A673 (cell line): Measurements from ENCODE around the gene PRND. TPM values are rescaled to one million over a fixed set of nuclear protein-coding genes. Genes with fewer than 3 reads are reported as not detected.

Source experiments
- BruUV-seq: library from RNA; stranded (reverse); fragments of 400-500 nt; replicated peaks from 2 replicates; lab custom pipeline; 2021; lab: Mats Ljungman, UMichigan
- CTCF ChIA-PET: fragments of 300-600 bp; sonication (Branson Sonifier 250); formaldehyde crosslinking; loops from one replicate; lab custom pipeline; 2022; ENCODE audit warnings: antibody characterized with exemption; lab: Charles Lee
- POLR2A ChIA-PET: fragments of 300-600 bp; sonication (Branson Sonifier 250); formaldehyde crosslinking; loops from one replicate; lab custom pipeline; 2022; ENCODE audit warnings: antibody characterized with exemption; ENCODE audit not compliant: low non-redundant PET; lab: Charles Lee
- DNase-seq: peaks from one replicate; pipeline ENCODE4 v3.0.0-alpha.2; 2015; ENCODE audit warnings: low spot score
- H3K27ac ChIP-seq: fragments of 200-600 bp; sonication (generic); 2 replicates; pipeline ENCODE4 v1.5.1; 2016; ENCODE audit warnings: mixed run types, low read depth, mild to moderate bottlenecking, mixed read lengths, antibody characterized with exemption, low read length; ENCODE audit not compliant: poor library complexity, severe bottlenecking
- H3K27me3 ChIP-seq: fragments of 200-600 bp; sonication (generic); replicated peaks from 2 replicates; pipeline ENCODE4 v1.6.1; 2017; ENCODE audit warnings: mixed run types, low read depth, mild to moderate bottlenecking, mixed read lengths, antibody characterized with exemption, low read length; ENCODE audit not compliant: insufficient read depth, poor library complexity
- H3K36me3 ChIP-seq: fragments of 200-600 bp; sonication (generic); 2 replicates; pipeline ENCODE4 v1.6.1; 2016; ENCODE audit warnings: mixed run types, mild to moderate bottlenecking, mixed read lengths, antibody characterized with exemption, low read length; ENCODE audit not compliant: insufficient read depth, poor library complexity, severe bottlenecking
- H3K4me1 ChIP-seq: fragments of 200-600 bp; sonication (generic); 2 replicates; pipeline ENCODE4 v1.6.1; 2017; ENCODE audit warnings: mixed run types, mild to moderate bottlenecking, mixed read lengths, antibody characterized with exemption, low read length; ENCODE audit not compliant: insufficient read depth, poor library complexity, severe bottlenecking
- H3K4me3 ChIP-seq: fragments of 200-600 bp; sonication (generic); 2 replicates; pipeline ENCODE4 v1.5.1; 2016; ENCODE audit warnings: low read depth, mixed run types, mild to moderate bottlenecking, mixed read lengths, low read length; ENCODE audit not compliant: poor library complexity, severe bottlenecking
- H3K9me3 ChIP-seq: fragments of 200-600 bp; sonication (generic); 2 replicates; pipeline ENCODE4 v1.6.1; 2016; ENCODE audit warnings: mixed run types, low read depth, mild to moderate bottlenecking, mixed read lengths, antibody characterized with exemption, low read length; ENCODE audit not compliant: poor library complexity, severe bottlenecking
- EZH2 ChIP-seq: fragments of 200-600 bp; sonication (generic); IDR thresholded peaks from 2 replicates; pipeline ENCODE4 v1.6.1; 2017; ENCODE audit warnings: borderline replicate concordance, low read depth, mild to moderate bottlenecking, mixed read lengths, antibody characterized with exemption, low read length; ENCODE audit not compliant: poor library complexity, severe bottlenecking
- intact Hi-C: fragments of 100-400 bp; cut with micrococcal nuclease; formaldehyde crosslinking; loops from one replicate; pipeline ENCODE4 v1.10.0; 2022; ENCODE audit not compliant: unreplicated experiment
- total RNA-seq: library from RNA; stranded (reverse); gene quantifications from 2 replicates; pipeline ENCODE4 v1.2.3, GENCODE V29; 2021
- TF ChIP-seq, protein P1 (sequence below): fragments of 300-800, 200-600 bp; sonication (generic); conservative IDR thresholded peaks from 2 replicates; pipeline ENCODE4 v1.5.1; 2017; ENCODE audit warnings: low read depth, mild to moderate bottlenecking, antibody characterized with exemption, low read length, moderate library complexity, mixed read lengths

Gene PRND
- total RNA-seq, 1 experiment from 2014 or later, result 0.09 TPM

DNA sequence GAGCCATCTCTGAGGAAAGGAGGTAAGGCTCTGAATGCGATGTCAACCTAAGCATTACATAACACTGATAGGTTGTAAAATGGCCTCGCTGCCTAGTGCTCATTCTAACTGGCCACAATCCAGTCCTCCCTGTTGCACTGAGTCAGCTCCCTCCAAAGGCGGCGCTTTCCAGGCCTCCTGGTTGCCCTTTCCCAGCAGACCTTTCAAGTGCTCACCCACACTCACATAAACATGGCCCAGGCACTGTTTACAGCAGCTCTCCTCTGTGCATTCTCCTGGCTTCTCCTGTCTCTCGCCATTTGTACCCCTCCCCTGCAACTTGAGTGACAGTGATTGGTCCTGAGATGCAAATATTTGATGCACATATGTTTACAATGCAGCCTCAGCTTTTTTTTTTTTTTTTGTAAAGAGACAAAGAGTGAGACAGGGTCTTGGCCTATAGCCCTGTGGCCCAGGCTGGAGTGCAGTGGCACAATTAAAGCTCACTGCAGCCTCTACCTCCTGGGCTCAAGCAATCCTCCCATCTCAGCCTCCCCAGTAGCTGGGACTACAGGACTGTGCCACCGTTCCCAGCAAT, 36.8 kb upstream of the PRND start:
- Histone ChIP-seq H3K9me3 (no peaks in the 10 kb centered on the region), H3K27me3 (no peaks in the 10 kb centered on the region), H3K27ac (no peak overlapping the region), H3K4me1 (peaks cover 30% of the 10 kb centered on the region), H3K4me3 (no peak overlapping the region), H3K36me3 (no peaks in the 10 kb centered on the region)
- no TSS peak for BruUV-seq
- intact Hi-C loops, result no loop called here
- TF ChIP-seq, protein P1, sequence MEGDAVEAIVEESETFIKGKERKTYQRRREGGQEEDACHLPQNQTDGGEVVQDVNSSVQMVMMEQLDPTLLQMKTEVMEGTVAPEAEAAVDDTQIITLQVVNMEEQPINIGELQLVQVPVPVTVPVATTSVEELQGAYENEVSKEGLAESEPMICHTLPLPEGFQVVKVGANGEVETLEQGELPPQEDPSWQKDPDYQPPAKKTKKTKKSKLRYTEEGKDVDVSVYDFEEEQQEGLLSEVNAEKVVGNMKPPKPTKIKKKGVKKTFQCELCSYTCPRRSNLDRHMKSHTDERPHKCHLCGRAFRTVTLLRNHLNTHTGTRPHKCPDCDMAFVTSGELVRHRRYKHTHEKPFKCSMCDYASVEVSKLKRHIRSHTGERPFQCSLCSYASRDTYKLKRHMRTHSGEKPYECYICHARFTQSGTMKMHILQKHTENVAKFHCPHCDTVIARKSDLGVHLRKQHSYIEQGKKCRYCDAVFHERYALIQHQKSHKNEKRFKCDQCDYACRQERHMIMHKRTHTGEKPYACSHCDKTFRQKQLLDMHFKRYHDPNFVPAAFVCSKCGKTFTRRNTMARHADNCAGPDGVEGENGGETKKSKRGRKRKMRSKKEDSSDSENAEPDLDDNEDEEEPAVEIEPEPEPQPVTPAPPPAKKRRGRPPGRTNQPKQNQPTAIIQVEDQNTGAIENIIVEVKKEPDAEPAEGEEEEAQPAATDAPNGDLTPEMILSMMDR, result no peak
- TF ChIP-seq EZH2, result no peak
- ChIA-PET CTCF (interaction anchor here (0.6 kb wide), 1 partner anchor 395 kb away, joined by 4 read pairs; no protein-coding TSS in a partner anchor), POLR2A (interaction anchor here (0.6 to 0.7 kb wide), 2 partner anchors 9 to 58 kb away, joined by 3 to 7 read pairs; no protein-coding TSS in a partner anchor)
- no peak for DNase-seq

- Histone ChIP-seq H3K9me3 (no peaks in the 10 kb centered on the region), H3K4me3 (peak overlapping the region; percentile 88), H3K4me1 (peaks cover 37% of the 10 kb centered on the region), H3K36me3 (no peaks in the 10 kb centered on the region), H3K27me3 (no peaks in the 10 kb centered on the region), H3K27ac (peak overlapping the region; percentile 96)
- no TSS peak for BruUV-seq
- ChIA-PET POLR2A (interaction anchor here (0.6 kb wide), 1 partner anchor 59 kb away, joined by 3 read pairs; no protein-coding TSS in a partner anchor), CTCF (no interaction called here)
- intact Hi-C loops, result no loop called here
- no peak for DNase-seq
- TF ChIP-seq EZH2, result no peak
- TF ChIP-seq, protein P1, result no peak
Observed at GRCh38 chr20:4685923-4686221, 35.8 kb upstream of the PRND start.

- BruUV-seq, result no TSS peak
- ChIA-PET CTCF (no interaction called here), POLR2A (interaction anchor here (0.6 kb wide), 1 partner anchor 116 kb away, joined by 3 read pairs; no protein-coding TSS in a partner anchor)
- TF ChIP-seq, protein P1, result no peak
- TF ChIP-seq EZH2, result no peak
- Histone ChIP-seq H3K36me3 (no peaks in the 10 kb centered on the region), H3K27ac (peak overlapping the region; percentile 49), H3K9me3 (no peaks in the 10 kb centered on the region), H3K4me1 (peaks cover 37% of the 10 kb centered on the region), H3K27me3 (no peaks in the 10 kb centered on the region), H3K4me3 (peak overlapping the region; percentile 88)
- intact Hi-C loops, result no loop called here
- no peak for DNase-seq
Observed at GRCh38 chr20:4688305-4688704, 33.4 kb upstream of the PRND start.
